GM19397 (cell line): ENCODE data around the gene LCE2B.
"Not testable (repeated sequence)": the region's sequence is repeated elsewhere in the genome, so short reads cannot be mapped to it uniquely, and the experiment has no call there.

Experiments
- ATAC-seq: cut with Tn5 transposase; IDR thresholded peaks from one replicate; pipeline ENCODE4 v1.9.1; 2021; ENCODE audit warnings: mild to moderate bottlenecking, moderate library complexity; ENCODE audit not compliant: unreplicated experiment

LCE2B gene, protein sequence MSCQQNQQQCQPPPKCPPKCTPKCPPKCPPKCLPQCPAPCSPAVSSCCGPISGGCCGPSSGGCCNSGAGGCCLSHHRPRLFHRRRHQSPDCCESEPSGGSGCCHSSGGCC

DNA sequence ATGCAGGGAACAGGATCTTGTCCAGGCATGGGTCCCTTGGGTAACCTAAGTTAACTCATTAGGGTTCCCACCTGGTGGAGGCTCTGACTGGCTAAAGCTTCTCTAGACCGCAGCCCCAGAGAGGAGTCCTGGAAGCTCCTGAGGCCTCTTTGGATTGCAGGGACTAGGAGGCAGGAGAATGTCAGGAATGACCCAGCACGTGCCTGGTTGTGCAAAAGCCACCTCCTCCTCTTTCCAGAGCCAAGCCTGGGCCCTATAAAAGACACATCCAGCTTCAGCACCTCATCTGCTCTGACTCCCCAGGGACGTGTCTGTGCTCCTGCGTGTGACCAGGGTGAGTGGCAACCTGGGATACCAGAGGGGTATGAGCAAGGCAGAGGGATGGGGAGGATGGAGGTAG lies at the start of gene LCE2B:
Gene LCE2B, plus strand, starts transcription at position 301 of the 400 bp plus-strand sequence. CDS start 721 bp downstream, outside the sequence.
- not testable (repeated sequence) for ATAC-seq

DNA sequence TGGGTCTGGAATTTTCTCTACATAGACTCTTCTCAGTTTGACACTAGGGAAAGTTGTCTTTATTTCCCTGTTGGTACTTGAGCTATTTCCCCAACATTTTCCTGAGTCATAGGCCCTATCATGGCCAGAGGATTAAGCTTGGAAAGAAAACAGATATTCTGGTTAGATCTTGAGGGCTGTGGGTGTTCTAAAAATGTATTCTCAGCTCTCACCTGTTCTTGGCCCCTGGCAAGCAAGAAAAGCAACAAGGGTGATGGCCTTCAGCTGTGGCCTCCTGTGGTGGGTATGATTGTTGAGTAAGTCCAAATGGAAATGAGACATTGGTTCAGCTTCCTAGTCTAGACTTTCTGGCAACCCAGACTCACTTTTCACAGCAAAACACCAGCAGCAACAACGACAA lies 45.6 kb upstream of the LCE2B start:
- no peak for ATAC-seq

DNA sequence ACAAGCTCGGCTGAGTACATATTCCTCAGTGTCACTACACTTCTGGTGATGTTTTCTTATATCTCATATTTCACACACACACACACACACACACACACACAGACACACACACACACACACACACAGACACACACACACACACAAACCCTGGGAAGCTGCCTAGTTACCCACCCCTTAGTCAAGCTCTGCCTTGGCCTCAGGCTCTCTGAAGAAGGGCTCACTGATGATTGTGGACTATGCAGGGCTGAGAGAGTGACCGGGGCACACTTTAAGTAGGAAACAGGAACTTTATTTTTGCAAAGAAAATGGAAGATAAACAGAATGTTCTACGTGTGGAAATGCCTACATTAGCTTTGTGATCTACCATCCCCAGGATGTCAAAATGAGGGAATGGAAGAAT lies 42.0 kb upstream of the LCE2B start:
- no peak for ATAC-seq

DNA sequence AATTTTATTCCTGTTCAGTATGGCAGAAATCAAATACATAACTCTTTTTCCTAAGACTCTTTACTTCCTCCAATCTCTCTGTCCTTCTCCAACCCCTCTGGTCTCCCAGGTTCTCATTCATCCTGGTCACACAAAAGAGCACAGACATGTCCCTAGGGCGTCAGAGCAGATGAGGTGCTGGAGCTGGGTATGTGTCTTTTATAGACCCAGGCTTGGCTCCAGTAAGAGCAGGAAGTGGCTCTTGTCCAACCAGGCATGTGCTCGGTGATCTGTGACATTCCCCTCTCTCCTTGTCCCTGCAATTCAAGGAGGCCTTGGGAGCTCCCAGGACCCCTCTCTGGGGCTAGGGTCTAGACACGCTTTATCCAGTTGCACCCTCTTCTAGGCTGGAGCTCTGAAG lies 40.8 kb upstream of the LCE2B start:
- ATAC-seq: no peak

DNA sequence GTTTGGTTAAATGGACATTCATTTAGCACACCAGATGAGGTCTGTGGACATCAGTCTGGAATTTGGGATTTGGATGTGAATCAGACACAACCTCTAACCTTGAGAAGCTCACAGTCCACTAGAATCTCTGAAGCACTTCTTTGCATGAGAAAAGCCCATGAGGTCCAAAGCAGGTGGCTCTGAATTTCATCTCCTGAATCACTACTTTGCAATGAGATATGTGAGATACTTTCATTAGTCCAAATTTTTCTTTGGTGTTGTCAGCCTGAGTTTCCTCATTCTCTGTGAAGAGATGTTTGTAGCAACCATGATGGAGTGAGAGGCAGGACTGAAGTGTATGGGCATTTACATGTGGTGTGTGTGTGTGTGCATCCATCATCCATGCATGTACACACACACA lies 39.3 kb upstream of the LCE2B start:
- no peak for ATAC-seq

DNA sequence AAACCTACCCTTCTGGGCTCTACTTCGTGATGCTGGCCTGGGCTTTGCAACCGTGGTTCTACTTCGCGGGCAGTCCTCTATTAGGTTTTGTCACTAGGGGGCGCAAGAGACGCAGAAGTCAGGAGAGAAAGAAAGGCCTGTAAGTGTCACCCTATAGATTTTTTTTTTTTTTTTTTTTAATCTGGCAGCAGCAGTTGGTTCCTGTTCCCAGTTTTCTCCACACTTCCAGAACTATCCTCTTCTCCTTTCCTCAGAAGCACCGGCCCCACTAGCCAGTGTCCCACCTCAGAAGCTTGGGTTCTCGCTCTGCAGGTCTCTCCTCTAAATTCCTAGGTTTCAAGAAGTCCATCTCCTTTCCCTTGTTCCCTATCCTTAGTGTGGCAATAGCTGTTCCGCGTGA lies 31.8 kb upstream of the LCE2B start:
- no peak for ATAC-seq

DNA sequence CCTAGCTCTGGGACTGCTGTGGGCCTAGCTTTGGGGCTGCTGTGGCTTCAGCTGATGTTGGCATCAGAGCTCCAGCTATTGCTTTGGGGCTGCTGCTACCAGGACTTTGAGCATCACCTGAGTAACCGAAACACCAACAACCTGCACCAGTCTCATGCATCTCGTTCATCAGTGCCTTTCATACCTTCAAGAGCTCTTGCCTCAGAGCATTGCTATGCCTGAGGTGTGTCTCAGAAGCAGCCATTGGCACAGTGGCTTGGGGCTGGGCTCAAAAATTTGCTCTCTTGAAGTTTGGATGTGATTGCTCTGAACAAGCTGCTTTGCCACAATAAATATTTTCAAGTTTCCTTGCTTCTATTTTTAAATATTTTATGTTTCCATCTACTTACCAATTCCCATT lies 29.5 kb upstream of the LCE2B start:
- ATAC-seq: no peak

DNA sequence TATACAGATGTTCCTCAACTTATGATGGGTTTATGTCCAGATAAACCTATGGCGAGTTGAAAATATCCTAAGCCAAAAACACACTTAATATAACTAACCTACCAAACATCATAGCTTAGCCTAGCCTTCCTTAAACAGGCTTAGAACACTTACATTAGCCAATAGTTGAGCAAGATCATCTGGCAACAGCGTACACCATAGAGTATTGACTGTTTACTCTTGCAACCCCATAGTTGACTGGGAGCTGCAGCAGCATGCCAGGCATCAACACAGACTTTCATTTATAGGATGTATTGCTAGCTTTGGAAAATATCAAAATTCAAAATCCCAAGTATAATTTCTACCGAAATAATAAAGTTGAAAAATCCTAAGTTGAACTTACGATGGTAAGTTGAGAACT lies 28.2 kb upstream of the LCE2B start:
- ATAC-seq: no peak

DNA sequence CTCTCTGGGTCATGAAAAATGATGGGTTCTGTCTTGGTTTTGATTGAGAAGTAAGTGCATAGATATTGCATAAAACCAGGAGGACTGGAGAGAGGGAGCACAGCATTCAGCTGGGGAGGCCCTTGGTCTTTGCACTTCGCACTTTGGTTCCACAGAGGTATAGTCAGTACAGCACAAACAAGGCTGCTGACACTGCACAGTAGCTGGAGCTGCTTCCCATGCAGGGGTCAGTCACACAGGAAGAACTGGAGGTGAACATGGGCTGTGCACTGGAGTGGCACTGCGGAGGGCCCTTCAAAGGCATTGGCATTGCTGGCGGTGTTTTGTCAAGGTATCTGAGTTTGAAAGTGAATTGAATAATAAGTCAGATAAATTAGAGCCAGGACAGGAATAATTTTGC lies 27.3 kb upstream of the LCE2B start:
- no peak for ATAC-seq

DNA sequence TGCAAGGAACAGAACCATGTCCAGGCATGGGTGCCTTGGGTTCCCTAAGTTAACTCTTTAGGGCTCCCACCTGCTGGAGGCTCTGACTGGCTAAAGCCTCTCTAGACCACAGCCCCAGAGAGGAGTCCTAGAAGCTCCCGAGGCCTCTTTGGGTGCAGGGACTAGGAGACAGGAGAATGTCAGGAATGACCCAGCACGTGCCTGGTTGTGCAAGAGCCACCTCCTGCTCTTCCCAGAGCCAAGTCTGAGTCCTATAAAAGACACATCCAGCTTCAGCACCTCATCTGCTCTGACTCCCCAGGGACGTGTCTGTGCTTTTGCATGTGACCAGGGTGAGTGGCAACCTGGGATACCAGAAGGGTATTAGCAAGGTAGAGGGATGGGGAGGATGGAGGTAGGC lies 22.8 kb upstream of the LCE2B start, which contains the start of gene LCE2D:
Gene LCE2D, plus strand, starts transcription at position 283 of the 400 bp plus-strand sequence. CDS start 726 bp downstream, outside the sequence.
- no peak for ATAC-seq

DNA sequence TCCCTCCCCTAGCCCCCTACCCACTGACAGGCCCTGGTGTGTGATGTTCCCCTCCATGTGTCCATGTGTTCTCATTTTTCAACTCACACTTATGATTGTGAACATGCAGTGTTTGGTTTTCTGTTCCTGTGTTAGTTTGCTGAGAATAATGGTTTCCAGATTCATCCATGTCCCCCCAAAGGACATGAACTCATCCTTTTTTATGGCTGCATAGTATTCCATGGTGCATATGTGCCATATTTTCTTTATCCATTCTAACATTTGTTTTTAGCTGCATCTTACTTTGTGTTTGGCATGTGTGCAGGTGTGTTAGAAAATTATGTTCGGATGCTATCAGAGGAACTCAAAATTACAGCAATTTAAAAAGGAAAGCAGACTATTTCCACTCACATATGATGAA lies 19.8 kb upstream of the LCE2B start:
- ATAC-seq: not testable (repeated sequence)

DNA sequence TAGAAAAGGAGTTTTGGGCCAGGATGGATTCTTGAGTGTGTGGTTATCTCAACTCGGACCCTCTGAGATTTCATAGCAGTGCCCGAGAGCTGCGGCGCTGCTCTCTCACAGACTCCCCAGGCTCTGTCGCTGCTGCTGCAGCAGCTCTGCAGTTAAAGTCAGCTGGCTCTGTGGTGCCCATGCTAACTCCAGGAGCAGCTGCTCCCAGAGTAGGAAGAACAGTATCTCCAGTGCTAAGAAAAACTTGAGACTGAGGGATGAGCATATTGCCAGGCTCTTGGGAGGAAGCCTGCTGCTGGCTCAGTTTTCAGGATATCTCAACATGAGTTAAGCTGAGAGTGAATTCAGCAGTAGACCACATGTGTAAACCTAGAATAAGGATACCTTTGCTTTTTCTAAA lies 18.3 kb upstream of the LCE2B start:
- no peak for ATAC-seq

DNA sequence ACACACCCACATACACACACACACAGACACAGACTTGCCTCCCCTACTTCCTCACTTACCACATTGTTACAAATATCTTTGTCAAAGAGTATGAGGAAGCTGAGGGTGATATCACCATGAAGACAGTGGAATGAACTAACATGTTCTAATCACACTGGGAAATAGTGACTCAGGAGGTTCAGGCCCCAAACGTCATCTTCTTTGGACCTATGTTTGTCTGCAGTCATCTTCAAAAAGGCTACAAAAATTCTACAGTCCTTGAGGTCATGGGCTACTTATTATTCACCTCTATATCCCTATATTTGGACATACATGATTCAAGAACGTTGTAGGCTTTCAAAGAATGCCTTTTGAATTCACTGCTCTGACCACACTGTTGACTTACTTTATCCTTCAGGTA lies 12.9 kb upstream of the LCE2B start:
- no peak for ATAC-seq

DNA sequence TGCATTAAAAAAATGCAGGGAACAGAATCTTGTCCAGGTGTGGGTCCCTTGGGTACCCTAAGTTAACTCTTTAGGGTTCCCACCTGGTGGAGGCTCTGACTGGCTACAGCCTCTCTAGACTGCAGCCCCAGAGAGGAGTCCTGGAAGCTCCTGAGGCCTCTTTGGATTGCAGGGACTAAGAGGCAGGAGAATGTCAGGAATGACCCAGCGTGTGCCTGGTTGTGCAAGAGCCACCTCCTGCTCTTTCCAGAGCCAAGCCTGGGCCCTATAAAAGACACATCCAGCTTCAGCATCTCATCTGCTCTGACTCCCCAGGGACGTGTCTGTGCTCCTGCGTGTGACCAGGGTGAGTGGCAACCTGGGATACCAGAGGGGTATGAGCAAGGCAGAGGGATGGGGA lies 10.9 kb upstream of the LCE2B start, which contains the start of gene LCE2C:
Gene LCE2C, plus strand, starts transcription at position 297 of the 400 bp plus-strand sequence. CDS start 737 bp downstream, outside the sequence.
- not testable (repeated sequence) for ATAC-seq

DNA sequence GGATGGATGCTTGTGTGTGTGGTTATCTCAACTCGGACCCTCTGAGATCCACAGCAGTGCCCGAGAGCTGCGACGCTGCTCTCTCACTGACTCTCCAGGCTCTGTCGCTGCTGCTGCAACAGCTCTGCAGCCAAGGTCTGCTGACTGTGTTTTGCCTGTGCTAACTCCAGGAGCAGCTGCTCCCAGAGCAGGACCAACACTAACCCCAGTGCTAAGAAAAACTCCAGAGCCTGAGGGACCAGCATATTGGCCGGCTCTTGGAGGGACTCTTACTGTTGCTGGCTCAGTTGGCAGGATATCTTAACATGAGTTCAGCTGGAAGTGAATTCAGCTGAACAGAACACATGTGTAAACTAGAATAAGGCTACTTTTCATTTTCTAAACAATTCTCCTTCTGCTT lies 6.5 kb upstream of the LCE2B start:
- no peak for ATAC-seq

DNA sequence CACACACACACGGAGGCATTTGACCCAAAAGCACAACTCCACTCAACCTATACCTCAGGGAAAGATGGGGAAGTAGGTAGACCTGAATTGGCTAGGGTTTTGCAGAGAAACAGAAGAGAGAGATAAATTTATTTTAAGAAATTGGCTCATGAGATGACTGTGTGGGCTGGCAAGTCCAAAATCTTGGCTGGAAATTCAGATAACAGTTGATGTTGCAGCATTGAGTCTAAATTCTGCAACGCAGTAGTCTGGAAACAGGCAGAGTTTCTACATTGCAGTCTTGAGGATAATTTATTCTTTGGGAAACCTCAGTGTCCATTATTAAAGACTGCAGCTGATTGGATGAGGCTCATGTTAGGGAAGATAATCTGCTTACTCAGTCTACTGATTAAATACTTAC lies 4.3 kb upstream of the LCE2B start:
- no peak for ATAC-seq

DNA sequence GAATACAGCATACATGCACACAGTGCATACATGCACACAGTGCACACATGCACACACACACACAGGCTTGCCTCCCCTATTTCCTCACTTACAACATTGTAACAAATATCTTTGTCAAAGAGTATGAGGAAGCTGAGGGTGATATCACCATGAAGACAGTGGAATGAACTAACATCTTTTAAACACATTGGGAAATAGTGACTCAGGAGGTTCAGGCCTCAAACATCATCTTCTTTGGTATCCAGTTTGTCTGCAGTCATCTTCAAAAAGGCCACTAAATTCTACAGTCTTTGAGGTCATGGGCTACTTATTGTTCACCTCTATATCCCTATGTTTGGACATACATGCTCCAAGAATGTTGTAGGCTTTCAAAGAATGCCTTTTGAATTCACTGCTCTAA lies 2.1 kb upstream of the LCE2B start:
- no peak for ATAC-seq

DNA sequence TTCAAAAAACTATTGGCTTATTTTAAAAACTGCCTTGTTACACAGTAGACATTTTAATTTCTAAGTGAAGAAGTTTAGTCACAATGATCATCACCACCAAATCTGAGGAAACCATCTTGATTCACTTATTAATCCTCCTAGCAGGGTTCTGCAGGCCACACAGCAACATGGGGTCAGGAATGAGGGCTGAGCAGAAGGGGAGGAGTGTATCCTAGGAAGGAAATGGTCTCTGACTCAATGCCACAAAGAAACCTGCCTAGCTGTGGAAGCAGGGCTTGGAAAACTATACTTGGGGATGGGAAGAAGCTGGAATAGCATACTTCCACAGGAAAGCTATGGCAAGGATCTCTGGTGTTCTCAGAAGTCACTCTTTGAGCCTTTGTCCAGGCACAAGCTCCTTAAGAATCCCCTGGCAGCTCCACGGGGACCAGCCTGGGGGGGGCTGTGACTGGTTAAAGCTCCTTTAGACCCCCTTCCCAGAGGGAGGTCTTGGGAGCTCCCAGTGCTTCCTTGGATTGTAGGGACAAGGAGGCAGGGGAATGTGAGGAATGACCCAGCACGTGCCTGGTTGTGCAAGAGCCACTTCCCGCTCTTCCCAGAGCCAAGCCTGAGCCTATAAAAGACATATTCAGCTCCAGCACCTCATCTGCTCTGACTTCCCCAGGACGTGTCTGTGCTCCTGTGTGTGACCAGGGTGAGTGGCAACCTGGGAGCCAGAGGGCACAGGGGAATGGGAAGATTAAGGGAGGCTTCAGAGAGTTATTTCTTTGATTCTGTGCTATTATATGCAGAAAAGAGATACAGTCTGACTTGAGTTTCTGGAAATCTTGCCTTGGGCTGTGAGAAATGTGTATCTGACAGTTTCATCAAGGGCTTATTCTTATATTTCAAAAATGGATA lies 12.0 kb downstream of the LCE2B start, which contains the start of gene LCE2A:
Gene LCE2A, plus strand, starts transcription at position 645 of the 900 bp plus-strand sequence. CDS start 557 bp downstream, outside the sequence.
- no peak for ATAC-seq

DNA sequence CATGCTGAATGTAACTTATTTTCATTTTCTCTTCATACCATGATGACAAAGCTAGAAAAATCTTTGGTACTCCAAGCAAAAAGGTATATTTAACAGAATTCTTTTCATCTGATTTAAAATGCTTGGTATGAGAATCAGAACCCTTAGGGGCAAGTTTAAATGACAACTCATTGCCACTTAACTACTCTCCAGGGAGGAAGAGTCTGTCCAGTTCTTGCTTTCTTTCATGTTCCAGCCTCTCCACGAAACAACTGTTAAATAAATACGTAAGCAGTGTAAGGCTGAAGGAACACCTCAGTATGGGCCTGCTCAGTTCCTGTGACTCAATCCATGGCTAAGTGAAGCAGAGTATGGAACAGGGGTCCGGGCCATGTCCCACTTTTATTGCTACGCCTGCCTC lies 13.8 kb downstream of the LCE2B start:
- ATAC-seq: no peak

DNA sequence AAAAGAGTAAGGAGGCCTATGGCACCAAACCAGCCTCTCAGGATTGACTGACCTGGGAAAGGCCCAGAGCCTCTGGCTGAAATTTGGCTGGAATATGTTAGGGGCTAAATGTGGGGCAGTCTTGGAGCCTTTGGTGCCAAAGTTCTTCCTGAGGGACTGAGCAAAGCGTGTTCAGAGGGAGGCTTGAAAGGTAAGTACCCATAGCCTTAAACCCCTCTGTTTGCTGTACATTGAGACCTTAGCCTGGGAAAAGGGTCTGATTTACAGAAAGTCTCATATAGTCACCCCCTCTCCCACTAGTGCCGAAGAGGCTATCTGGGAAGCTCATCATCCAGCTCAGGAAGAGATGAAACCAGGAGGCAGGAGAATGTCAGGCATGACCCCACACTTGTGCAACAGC lies 21.9 kb downstream of the LCE2B start, which contains the start of gene LCE4A:
Gene LCE4A, plus strand, starts transcription at position 301 of the 400 bp plus-strand sequence. CDS start 916 bp downstream, outside the sequence.
- no peak for ATAC-seq

DNA sequence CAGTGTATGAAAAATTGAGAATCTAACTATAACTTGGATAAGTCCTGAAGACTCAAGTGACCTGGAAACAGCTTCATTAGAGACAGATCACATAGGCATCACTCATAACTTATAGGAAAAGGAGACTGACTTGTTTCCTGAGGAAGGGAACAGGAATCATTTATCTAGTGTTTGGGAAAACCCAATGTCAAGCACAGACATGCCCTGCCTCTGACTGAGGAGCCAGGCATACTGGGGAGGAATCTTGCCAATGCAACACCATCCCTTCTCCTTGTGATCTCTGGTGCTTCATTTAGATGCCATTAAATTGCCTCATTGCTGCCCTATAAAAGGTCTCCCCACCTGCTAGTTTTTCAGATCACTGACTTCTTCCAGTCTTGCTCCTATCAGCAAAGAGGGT lies 32.3 kb downstream of the LCE2B start:
- no peak for ATAC-seq

DNA sequence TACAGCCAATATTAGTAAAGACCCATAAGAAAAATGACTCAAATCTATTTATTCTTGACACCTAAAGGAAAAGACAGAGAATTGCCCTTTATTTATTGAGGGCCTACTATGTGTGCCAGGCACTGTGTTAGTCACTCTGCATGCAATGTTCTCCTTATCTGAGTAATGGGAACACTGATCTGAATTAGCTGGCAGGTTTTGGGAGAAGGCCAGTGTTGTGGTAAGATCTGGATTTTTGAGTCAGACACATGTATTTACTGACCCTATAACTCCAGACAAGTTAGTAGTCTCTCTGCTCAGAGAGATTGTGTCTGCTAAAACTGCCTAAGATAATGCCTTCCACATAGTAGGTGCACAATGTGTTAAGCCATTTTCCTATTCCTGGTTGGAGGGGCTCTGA lies 39.3 kb downstream of the LCE2B start:
- ATAC-seq: no peak
